Stimulated activated CD4-positive, alpha-beta T cell treated with anti-CD3 and anti-CD28 coated beads, TNF-alpha, amount 100 ng/mL, for 1 hour (primary cell): ENCODE measurements around the gene WWOX.
"Not testable (repeated sequence)": the region's sequence is repeated elsewhere in the genome, so short reads cannot be mapped to it uniquely, and the experiment has no call there.

Source experiments
- DNase-seq, 3 donors: peaks; one replicate each; pipeline ENCODE4 v3.0.0-alpha.2; 2020; ENCODE audit warnings: low read depth in 3 of 3, low spot score in 1 of 3

The WWOX gene

DNA sequence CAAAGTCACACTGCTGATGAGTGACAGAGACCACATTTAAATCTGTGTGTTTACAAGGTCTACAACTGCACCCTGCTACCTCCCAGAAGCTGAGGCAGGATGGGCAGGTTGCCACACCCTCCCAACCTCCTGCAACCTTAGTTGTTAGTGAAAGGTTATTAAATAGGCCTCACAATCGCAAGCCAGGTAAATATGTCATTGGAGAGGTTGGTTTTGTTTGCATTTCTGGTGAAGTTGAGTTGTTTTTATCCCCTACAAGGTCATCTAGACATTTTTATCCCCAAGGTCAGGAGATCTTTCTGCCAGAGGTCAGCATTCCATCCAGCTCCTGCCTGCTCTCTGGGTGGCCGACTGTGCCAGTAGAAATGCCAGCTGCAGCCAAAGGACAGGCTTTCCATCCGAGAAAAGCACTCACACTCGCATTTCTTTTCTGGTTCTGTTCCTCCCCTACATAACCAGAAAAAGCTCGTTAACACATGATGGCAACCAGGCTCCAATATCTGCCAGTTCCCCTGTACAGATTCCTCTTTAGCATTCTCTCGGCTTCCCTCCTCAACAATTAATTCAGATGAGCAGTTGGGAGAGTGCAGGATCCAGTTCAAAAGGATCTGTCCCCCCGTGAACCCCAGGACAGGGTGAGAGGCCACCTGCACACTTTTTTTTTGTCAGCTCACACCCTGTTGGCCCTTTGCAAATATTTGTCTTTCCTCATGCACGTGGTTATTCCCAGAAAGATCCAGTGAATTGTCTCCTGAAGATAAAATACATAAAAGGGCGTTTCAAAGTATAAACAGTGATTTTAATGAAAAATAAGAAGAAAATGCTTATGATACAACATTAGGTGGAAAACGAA is 938.3 kb downstream of the WWOX start:
- no peak for DNase-seq

DNA sequence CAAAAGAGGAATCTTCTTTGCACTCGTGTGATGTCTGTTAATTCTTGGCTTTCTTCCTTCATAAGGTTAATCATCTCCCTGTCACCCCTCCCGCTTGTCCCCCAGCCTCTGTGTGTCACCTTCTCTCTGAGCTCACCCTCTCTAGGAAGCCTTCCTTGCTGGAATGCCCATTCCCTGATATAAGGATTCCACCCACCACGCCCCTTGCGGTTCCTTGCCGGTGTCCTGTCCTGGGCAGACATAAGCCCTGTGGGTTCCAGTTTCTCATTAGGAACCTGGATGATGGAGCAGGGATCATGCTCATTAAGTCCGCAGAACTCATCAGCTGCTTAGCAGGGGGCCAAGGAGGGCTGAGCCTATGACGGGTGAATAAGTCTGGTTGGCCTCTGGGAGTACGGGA is 941.8 kb downstream of the WWOX start:
- DNase-seq, result no peak

GRCh38 chr16:79042141-79042540 is 942.7 kb downstream of the WWOX start:
- no peak for DNase-seq

DNA sequence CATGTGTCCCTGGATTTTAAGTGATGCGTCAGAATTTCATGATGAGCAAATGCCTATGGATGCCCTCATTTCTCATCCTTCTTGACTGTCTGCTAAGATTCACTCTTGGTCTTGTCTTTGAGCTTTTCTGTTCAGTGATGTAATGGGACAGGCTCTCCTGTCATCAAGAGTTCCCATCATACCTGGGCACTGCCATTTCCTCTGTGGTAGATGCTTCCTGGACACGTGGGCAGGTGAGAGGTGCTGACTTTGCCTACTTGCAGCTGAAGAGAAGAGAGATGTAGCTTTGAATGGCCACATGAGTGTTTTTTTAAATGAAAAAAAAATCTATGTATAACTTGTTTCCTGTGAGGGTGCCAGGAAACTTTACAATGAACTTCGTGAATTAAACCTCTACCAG is 943.4 kb downstream of the WWOX start:
- no peak for DNase-seq

GRCh38 chr16:79045191-79045590 is 945.7 kb downstream of the WWOX start:
- DNase-seq, result no peak

GRCh38 chr16:79047337-79047736 is 947.9 kb downstream of the WWOX start:
- DNase-seq, result no peak

- no peak for DNase-seq
Observed at GRCh38 chr16:79049040-79049439, 949.6 kb downstream of the WWOX start.

GRCh38 chr16:79050063-79050462 is 950.6 kb downstream of the WWOX start:
- DNase-seq, result no peak

GRCh38 chr16:79051313-79051712 is 951.9 kb downstream of the WWOX start:
- no peak for DNase-seq

DNA sequence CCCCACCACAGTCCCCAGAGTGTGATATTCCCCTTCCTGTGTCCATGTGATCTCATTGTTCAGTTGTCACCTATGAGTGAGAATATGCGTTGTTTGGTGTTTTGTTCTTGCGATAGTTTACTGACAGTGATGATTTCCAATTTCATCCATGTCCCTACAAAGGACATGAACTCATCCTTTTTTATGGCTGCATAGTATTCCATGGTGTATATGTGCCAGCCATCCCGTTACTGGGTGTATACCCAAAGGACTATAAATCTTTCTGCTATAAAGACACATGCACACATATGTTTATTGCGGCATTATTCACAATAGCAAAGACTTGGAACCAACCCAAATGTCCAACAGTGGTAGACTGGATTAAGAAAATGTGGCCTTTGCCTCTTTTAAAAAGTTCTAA is 952.7 kb downstream of the WWOX start:
- not testable (repeated sequence) for DNase-seq

- no peak for DNase-seq
Observed at GRCh38 chr16:79053577-79053976, 954.1 kb downstream of the WWOX start.

DNA sequence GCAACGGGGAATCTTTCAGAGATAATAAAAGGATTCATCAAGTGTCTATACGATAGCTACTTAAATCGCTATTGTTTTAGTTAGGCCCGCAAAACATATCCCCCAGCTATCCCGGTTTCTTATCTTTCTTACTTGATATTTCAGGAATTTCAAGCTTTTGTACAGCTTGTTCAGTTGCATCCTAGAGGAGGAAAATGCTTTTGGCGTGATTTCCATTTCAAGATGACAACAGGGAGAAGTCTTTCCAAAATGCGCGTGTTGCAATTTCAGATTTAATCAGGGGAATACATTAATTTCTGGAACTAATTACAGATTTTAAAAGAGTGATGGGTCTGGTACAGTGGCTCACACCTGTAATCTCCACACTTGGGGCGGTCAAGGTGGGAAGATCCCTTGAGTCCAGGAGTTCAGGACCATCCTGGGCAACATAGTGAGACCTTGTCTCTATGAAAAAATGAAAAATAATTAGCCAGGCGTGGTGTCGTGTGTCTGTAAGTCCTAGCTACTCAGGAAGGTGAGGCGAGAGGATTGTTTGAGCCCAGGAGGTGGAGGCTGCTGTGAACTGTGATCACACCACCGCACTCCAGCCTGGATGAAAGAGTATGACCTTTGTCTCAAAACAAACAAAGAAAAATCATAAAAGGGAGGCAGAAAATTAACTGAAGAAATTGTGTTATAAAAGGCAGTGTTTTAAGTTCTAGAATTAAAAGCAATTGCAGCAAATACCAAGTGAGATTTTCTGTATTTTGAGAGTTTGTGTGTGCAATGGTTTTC is 954.9 kb downstream of the WWOX start:
- DNase-seq, result no peak

DNA sequence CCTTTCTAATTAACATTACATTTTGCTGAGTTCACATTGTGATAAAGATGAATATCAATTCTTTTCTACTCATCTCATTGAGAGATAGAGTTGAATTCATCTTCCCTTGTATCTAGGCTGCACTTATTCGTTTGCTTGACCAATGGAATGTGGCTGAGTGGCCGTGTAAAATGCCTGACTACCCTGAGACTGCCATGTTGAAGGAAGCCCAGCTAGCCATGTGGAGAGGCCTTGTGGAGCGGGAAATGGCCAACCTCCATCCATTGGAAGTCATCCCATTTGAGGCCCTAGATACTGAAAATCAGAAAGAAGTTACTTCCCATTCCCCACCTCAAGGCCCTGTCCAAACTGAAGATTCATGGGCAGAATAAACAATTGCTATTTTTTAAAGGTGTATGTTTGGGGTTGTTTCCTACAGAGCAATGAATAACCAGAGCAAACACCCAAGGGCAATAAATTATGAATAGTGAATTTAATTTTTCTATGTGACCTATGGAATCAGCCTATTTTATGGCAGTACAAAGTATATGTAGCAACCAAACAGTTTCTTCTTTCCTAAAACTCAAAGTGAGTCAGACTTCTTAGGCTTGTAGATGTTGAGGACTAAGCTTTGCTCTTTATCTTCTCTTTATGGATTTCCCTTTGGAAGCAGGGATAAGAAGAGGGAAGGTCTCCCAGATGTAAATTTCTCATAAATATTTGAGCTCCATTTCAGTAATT is 956.0 kb downstream of the WWOX start:
- no peak for DNase-seq

- DNase-seq, result no peak
Observed at GRCh38 chr16:79061181-79061580, 961.7 kb downstream of the WWOX start.

GRCh38 chr16:79062336-79062735 is 962.9 kb downstream of the WWOX start:
- DNase-seq, result no peak

GRCh38 chr16:79062821-79063220 is 963.4 kb downstream of the WWOX start:
- no peak for DNase-seq

GRCh38 chr16:79064256-79064972 is 965.0 kb downstream of the WWOX start:
- no peak for DNase-seq

- DNase-seq, result no peak
Observed at GRCh38 chr16:79066561-79066960, 967.1 kb downstream of the WWOX start.

DNA sequence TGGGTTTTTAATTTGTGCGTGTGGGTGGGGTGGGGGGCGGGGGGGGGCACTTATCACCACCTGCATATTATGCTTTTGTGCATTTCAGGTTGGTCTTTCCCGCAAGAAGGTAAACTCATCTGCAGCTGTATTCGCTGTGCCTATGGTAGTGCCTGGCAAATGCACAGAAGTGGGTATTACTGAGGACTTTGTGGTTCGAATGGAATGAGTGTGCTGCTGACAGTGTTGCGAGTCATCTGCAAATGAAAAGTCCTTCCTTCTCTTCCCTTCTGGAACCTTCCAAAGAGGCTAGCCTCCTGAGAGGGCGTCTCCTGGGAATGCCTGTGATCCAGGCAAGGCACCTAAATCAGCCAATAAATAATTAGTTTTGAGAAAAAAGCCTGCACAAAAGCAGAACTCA is 968.1 kb downstream of the WWOX start:
- DNase-seq, result no peak

GRCh38 chr16:79069121-79069520 is 969.7 kb downstream of the WWOX start:
- no peak for DNase-seq

DNA sequence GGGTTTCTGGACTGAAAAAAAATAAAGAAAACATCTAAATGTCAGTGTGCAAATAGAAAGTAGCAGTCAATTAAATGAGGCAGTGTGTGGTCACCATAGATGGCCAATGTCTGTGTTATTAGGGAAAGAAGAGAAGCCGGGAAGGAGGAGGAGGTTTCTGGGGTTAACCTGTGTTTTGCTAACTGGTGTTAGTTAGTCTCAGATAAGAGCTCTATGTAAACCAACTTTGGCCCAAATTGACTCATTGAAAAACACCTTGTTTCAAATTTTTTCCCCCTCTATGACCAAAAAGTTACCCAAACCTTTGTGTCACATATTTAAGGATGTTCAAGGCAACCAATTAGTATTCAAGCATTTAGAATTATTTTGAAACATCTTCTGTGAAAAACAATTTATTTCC is 970.2 kb downstream of the WWOX start:
- DNase-seq, result no peak
